H1 (cell line): ENCODE data around the gene PDZD2. TPM values are rescaled to one million over a fixed set of nuclear protein-coding genes. Genes with fewer than 3 reads are reported as not detected.

ENCODE experiments used
- CTCF ChIA-PET: fragments of 300-600 bp; sonication (Branson Sonifier 250); formaldehyde crosslinking; loops from one replicate; lab custom pipeline; 2021; ENCODE audit not compliant: partially characterized antibody; lab: Charles Lee
- POLR2A ChIA-PET: fragments of 300-600 bp; sonication (Branson Sonifier 250); formaldehyde crosslinking; loops from one replicate; lab custom pipeline; 2021; ENCODE audit warnings: inconsistent platforms; ENCODE audit not compliant: partially characterized antibody; lab: Charles Lee
- DNase-seq, 2 experiments: peaks; one replicate each; pipeline versions ENCODE4 v3.0.0 to v3.0.0-alpha.2; 2010 to 2022; ENCODE audit warnings: low spot score in 2 of 2, low read depth in 1 of 2, mixed read lengths in 1 of 2
- FAIRE-seq: peaks from 2 replicates; lab custom pipeline; 2011; peaks lifted over from hg19 to GRCh38; lab: Jason Lieb, UNC
- H2AFZ ChIP-seq: 2 replicates; pipeline ENCODE4 v1.8.1; 2012; ENCODE audit warnings: low read length, inconsistent platforms
- H2AK5ac ChIP-seq: 2 replicates; pipeline ENCODE4 v1.6.1; 2013; ENCODE audit warnings: low read depth, low read length
- H2BK120ac ChIP-seq: replicated peaks from 2 replicates; pipeline ENCODE3; 2013; ENCODE audit warnings: low read depth, low read length, inconsistent platforms
- H2BK12ac ChIP-seq: 2 replicates; pipeline ENCODE4 v1.6.1; 2013; ENCODE audit warnings: low read depth, low read length
- H2BK15ac ChIP-seq: 2 replicates; pipeline ENCODE4 v1.6.1; 2013; ENCODE audit warnings: low read length
- H2BK20ac ChIP-seq: 2 replicates; pipeline ENCODE4 v1.6.1; 2013; ENCODE audit warnings: low read length
- H2BK5ac ChIP-seq: 2 replicates; pipeline ENCODE4 v1.6.1; 2013; ENCODE audit warnings: low read depth, low read length
- H3K14ac ChIP-seq: 2 replicates; pipeline ENCODE4 v1.6.1; 2013; ENCODE audit warnings: inconsistent platforms; ENCODE audit not compliant: insufficient read length
- H3K18ac ChIP-seq: 2 replicates; pipeline ENCODE4 v1.6.1; 2013; ENCODE audit warnings: low read length; ENCODE audit errors: extremely low read depth
- H3K23ac ChIP-seq: 2 replicates; pipeline ENCODE4 v1.6.1; 2013; ENCODE audit warnings: inconsistent platforms; ENCODE audit not compliant: insufficient read length
- H3K23me2 ChIP-seq: 2 replicates; pipeline ENCODE4 v1.6.1; 2013; ENCODE audit warnings: low read depth, low read length
- H3K27ac ChIP-seq: 2 replicates; pipeline ENCODE4 v1.6.1; 2011; ENCODE audit warnings: low read depth, low read length, inconsistent platforms
- H3K27me3 ChIP-seq, 4 experiments: replicated peaks in 1 of 4; 1 replicate in 1 of 4; 2 replicates in 3 of 4; pipeline versions ENCODE4 v1.6.1 to v1.8.1; 2011 to 2013; ENCODE audit warnings: low read length in 3 of 4, mild to moderate bottlenecking in 3 of 4, inconsistent platforms in 2 of 4, mixed read lengths in 2 of 4, moderate library complexity in 1 of 4; ENCODE audit not compliant: control insufficient read depth in 3 of 4, insufficient read depth in 3 of 4; ENCODE audit errors: extremely low read depth in 1 of 4
- H3K36me3 ChIP-seq, 4 experiments: 2 replicates each; pipeline versions ENCODE4 v1.6.1 to v1.8.1; 2011 to 2013; ENCODE audit warnings: mild to moderate bottlenecking in 4 of 4, low read length in 3 of 4, moderate library complexity in 2 of 4, control low read depth in 1 of 4, inconsistent platforms in 1 of 4; ENCODE audit not compliant: insufficient read depth in 4 of 4, control insufficient read depth in 2 of 4
- H3K4ac ChIP-seq: replicated peaks from 2 replicates; pipeline ENCODE3; 2013; ENCODE audit warnings: low read length, low read depth, mixed read lengths, inconsistent platforms; ENCODE audit not compliant: insufficient read length
- H3K4me1 ChIP-seq, 4 experiments: replicated peaks in 1 of 4; 1 replicate in 1 of 4; 2 replicates in 3 of 4; pipeline versions ENCODE4 v1.6.1 to v1.8.1; 2011 to 2013; ENCODE audit warnings: low read length in 3 of 4, inconsistent platforms in 2 of 4, mixed read lengths in 1 of 4; ENCODE audit not compliant: insufficient read depth in 4 of 4, control insufficient read depth in 3 of 4
- H3K4me2 ChIP-seq, 2 experiments: 2 replicates each; pipeline versions ENCODE4 v1.6.1 to v1.8.1; 2011 to 2013; ENCODE audit warnings: low read depth in 2 of 2, low read length in 2 of 2, control low read depth in 1 of 2, inconsistent platforms in 1 of 2, mild to moderate bottlenecking in 1 of 2; ENCODE audit not compliant: insufficient read depth in 1 of 2
- H3K4me3 ChIP-seq, 4 experiments: fragments of 200-600, 300-600 bp in 1 of 4; sonication (generic), shearing (Covaris generic), sonication (Bioruptor Twin) in 1 of 4; 2 replicates each; pipeline versions ENCODE4 v1.5.1 to v1.8.1; 2011 to 2016; ENCODE audit warnings: low read length in 4 of 4, low read depth in 3 of 4, control low read depth in 2 of 4, inconsistent platforms in 2 of 4, mild to moderate bottlenecking in 2 of 4, mixed read lengths in 1 of 4, moderate library complexity in 1 of 4; ENCODE audit not compliant: insufficient read depth in 2 of 4; ENCODE audit errors: extremely low read depth in 1 of 4
- H3K56ac ChIP-seq: replicated peaks from 2 replicates; pipeline ENCODE3; 2013; ENCODE audit warnings: low read depth, mild to moderate bottlenecking, mixed read lengths, low read length, inconsistent platforms; ENCODE audit not compliant: insufficient read length
- H3K79me1 ChIP-seq: 2 replicates; pipeline ENCODE4 v1.6.1; 2013; ENCODE audit warnings: low read depth, low read length, control low read depth
- H3K79me2 ChIP-seq, 2 experiments: 2 replicates each; pipeline versions ENCODE4 v1.6.1 to v1.8.1; 2012 to 2013; ENCODE audit warnings: low read length in 2 of 2, mild to moderate bottlenecking in 2 of 2, inconsistent platforms in 1 of 2; ENCODE audit not compliant: insufficient read depth in 2 of 2, control insufficient read depth in 1 of 2
- H3K9ac ChIP-seq, 4 experiments: replicated peaks in 1 of 4; 1 replicate in 1 of 4; 2 replicates in 3 of 4; pipeline versions ENCODE4 v1.6.1 to v1.8.1; 2011 to 2013; ENCODE audit warnings: low read depth in 3 of 4, low read length in 3 of 4, control low read depth in 2 of 4, mild to moderate bottlenecking in 2 of 4, moderate library complexity in 2 of 4, inconsistent platforms in 1 of 4; ENCODE audit errors: extremely low read depth in 1 of 4
- H3K9me3 ChIP-seq, 2 experiments: 2 replicates each; pipeline versions ENCODE4 v1.6.1 to v1.8.1; 2012 to 2013; ENCODE audit warnings: mild to moderate bottlenecking in 2 of 2, moderate library complexity in 2 of 2, control low read depth in 1 of 2, inconsistent platforms in 1 of 2, low read depth in 1 of 2, low read length in 1 of 2, mixed read lengths in 1 of 2; ENCODE audit not compliant: insufficient read depth in 2 of 2
- H4K20me1 ChIP-seq, 2 experiments: replicated peaks in 1 of 2; 2 replicates each; pipeline versions ENCODE3 to v1.8.1; 2011 to 2013; ENCODE audit warnings: inconsistent platforms in 2 of 2, low read length in 2 of 2, mild to moderate bottlenecking in 1 of 2; ENCODE audit not compliant: insufficient read depth in 2 of 2, control insufficient read depth in 1 of 2
- H4K5ac ChIP-seq: 2 replicates; pipeline ENCODE4 v1.6.1; 2013; ENCODE audit warnings: low read length, low read depth, mixed read lengths, inconsistent platforms; ENCODE audit not compliant: insufficient read length
- H4K8ac ChIP-seq: 2 replicates; pipeline ENCODE4 v1.8.0; 2013; ENCODE audit warnings: mild to moderate bottlenecking, moderate library complexity, low read length, inconsistent platforms; ENCODE audit not compliant: insufficient read depth; ENCODE audit errors: extremely low read depth
- H4K91ac ChIP-seq: replicated peaks from 2 replicates; pipeline ENCODE3; 2013; ENCODE audit warnings: low read length, mixed read lengths, inconsistent platforms; ENCODE audit not compliant: insufficient read length
- BACH1 ChIP-seq: IDR thresholded peaks from 2 replicates; pipeline ENCODE4 v1.6.1; 2012; ENCODE audit warnings: low read length, improper control_type of control experiment
- CBX5 ChIP-seq: fragments of 300-800, 300-1000 bp; sonication (generic); IDR thresholded peaks from 2 replicates; pipeline ENCODE4 v1.7.1; 2016; ENCODE audit warnings: antibody characterized with exemption, low read length, low read depth
- EGR1 ChIP-seq: IDR thresholded peaks from 2 replicates; pipeline ENCODE4 v1.6.1; 2011; ENCODE audit warnings: low read depth, low read length, borderline replicate concordance
- EP300 ChIP-seq, 2 experiments: IDR thresholded peaks; 1 replicate in 1 of 2; 2 replicates in 1 of 2; pipeline ENCODE4 v1.6.1; 2011 to 2012; ENCODE audit warnings: low read depth in 2 of 2, low read length in 2 of 2, mild to moderate bottlenecking in 2 of 2, borderline replicate concordance in 1 of 2, inconsistent platforms in 1 of 2, moderate library complexity in 1 of 2
- EZH2 ChIP-seq: fragments of 200-600 bp; sonication (generic); IDR thresholded peaks from 2 replicates; pipeline ENCODE4 v1.7.1; 2012; ENCODE audit warnings: low read depth, mild to moderate bottlenecking, moderate library complexity, low read length, inconsistent platforms; ENCODE audit not compliant: severe bottlenecking
- GABPA ChIP-seq: IDR thresholded peaks from 2 replicates; pipeline ENCODE4 v1.6.1; 2011; ENCODE audit warnings: mild to moderate bottlenecking, low read length, moderate library complexity, borderline replicate concordance; ENCODE audit not compliant: insufficient read depth
- RAD21 ChIP-seq, 2 experiments: IDR thresholded peaks in 1 of 2; conservative IDR thresholded peaks in 1 of 2; 2 replicates each; pipeline ENCODE4 v1.6.1; 2011; ENCODE audit warnings: low read depth in 2 of 2, low read length in 2 of 2, improper control_type of control experiment in 1 of 2, inconsistent platforms in 1 of 2, mild to moderate bottlenecking in 1 of 2, moderate library complexity in 1 of 2
- RBBP5 ChIP-seq: IDR thresholded peaks from 2 replicates; pipeline ENCODE4 v1.7.1; 2012; ENCODE audit warnings: low read depth, mild to moderate bottlenecking, inconsistent platforms, low read length, moderate library complexity, borderline replicate concordance
- RXRA ChIP-seq: IDR thresholded peaks from 2 replicates; pipeline ENCODE4 v1.6.1; 2011; ENCODE audit warnings: low read depth, mild to moderate bottlenecking, low read length, moderate library complexity; ENCODE audit not compliant: insufficient read depth
- SP1 ChIP-seq: IDR thresholded peaks from 2 replicates; pipeline ENCODE4 v1.6.1; 2011; ENCODE audit warnings: low read depth, low read length
- SP4 ChIP-seq: IDR thresholded peaks from 2 replicates; pipeline ENCODE4 v1.6.1; 2012; ENCODE audit warnings: low read length, inconsistent platforms
- TAF1 ChIP-seq: IDR thresholded peaks from 2 replicates; pipeline ENCODE4 v1.6.1; 2011; ENCODE audit warnings: mild to moderate bottlenecking, low read depth, low read length
- TAF7 ChIP-seq: optimal IDR thresholded peaks from 2 replicates; pipeline ENCODE3; 2011; ENCODE audit warnings: low read depth, mild to moderate bottlenecking, inconsistent platforms, low read length, moderate library complexity, borderline replicate concordance
- TEAD4 ChIP-seq: IDR thresholded peaks from 2 replicates; pipeline ENCODE4 v1.6.1; 2012; ENCODE audit warnings: low read depth, low read length, inconsistent platforms, mixed read lengths
- YY1 ChIP-seq: IDR thresholded peaks from 2 replicates; pipeline ENCODE4 v1.6.1; 2011; ENCODE audit warnings: low read depth, mild to moderate bottlenecking, low read length
- WGBS, 2 experiments: shearing (Covaris generic) in 1 of 2; methylation state at CpG; one replicate each; pipeline versions ENCODE4 v1.1.6 to v1.1.7; 2013 to 2015; ENCODE audit warnings: low lambda C conversion rate in 2 of 2, mixed read lengths in 2 of 2, inconsistent platforms in 1 of 2, low coverage in 1 of 2, missing lambda C conversion rate in 1 of 2; ENCODE audit not compliant: insufficient replicate concordance in 2 of 2, insufficient coverage in 1 of 2, insufficient read length in 1 of 2; ENCODE audit errors: extremely low coverage in 1 of 2, missing lambda C conversion rate in 1 of 2; 5-methylcytosine and 5-hydroxymethylcytosine counted together
- polyA plus RNA-seq, 7 experiments: library from polyadenylated mRNA; depleted of rRNA in 3 of 7; stranded (reverse) in 5 of 7; unstranded in 2 of 7; fragments of >200 nt in 5 of 7; fragments of 200-250 nt in 2 of 7; gene quantifications; 1 replicate in 5 of 7; 2 replicates in 1 of 7; 4 replicates in 1 of 7; pipeline versions ENCODE4 v1.2.1 to v1.2.3, GENCODE V29; 2011 to 2013; ENCODE audit warnings: missing spikeins in 2 of 7, mixed read lengths in 2 of 7
- total RNA-seq: library from RNA; stranded (reverse); fragmentation: NEBNext Ultra II Directional; extraction: Animal tissue kit (Norgen Biotek cat#: 25700); gene quantifications from 2 replicates; pipeline ENCODE4 v1.2.1, GENCODE V29; 2021

Gene PDZD2
- total and polyA plus RNA-seq, 2 of the 8 experiments (the other 6 are each of a cell fraction or from before 2014, with no cell fraction given) = 1.2 to 6.8 TPM

GRCh38 chr5:31833710-31834109, 194.8 kb downstream of the PDZD2 start:
- DNase-seq = no peak
- Histone ChIP-seq H3K27ac (no peak overlapping the region), H3K4ac (no peak overlapping the region), H3K36me3 (no peaks in the 10 kb centered on the region), H2BK15ac (no peak overlapping the region), H2AFZ (no peak overlapping the region), H2BK120ac (no peak overlapping the region), H3K56ac (no peak overlapping the region), H4K8ac (no peak overlapping the region), H2BK5ac (no peak overlapping the region), H2AK5ac (no peak overlapping the region), H2BK20ac (no peak overlapping the region), H3K18ac (no peak overlapping the region), H3K4me1 (no peaks in the 10 kb centered on the region), H3K4me2 (no peak overlapping the region), H3K23ac (no peak overlapping the region), H3K9ac (no peak overlapping the region), H3K23me2 (no peaks in the 10 kb centered on the region), H4K20me1 (no peaks in the 10 kb centered on the region), H4K91ac (no peak overlapping the region), H3K79me1 (no peaks in the 10 kb centered on the region), H3K14ac (no peak overlapping the region), H3K27me3 (no peaks in the 10 kb centered on the region), H3K4me3 (no peak overlapping the region), H2BK12ac (no peak overlapping the region), H3K9me3 (0 out of 4 replicates have a peak, but pooled peaks cover 0 to 3% of the 10 kb centered on the region in 2 experiments), H4K5ac (no peak overlapping the region), H3K79me2 (no peaks in the 10 kb centered on the region)
- 77% methylated on average over 2 of the region's 2 CpGs; no CpG with 5 or more reads in 1 of the 2 experiments for WGBS, 2 experiments
- no peak for FAIRE-seq
- POLR2A ChIA-PET = no interaction called here
- CTCF ChIA-PET = interaction anchor here (0.9 to 1.5 kb wide), 6 partner anchors 8 to 259 kb away, joined by 3 to 7 read pairs (median 4); partner anchors contain the start of gene PDZD2
- TF ChIP-seq CBX5 = no peak
- TF ChIP-seq TAF1 = no peak
- TF ChIP-seq GABPA = no peak
- TF ChIP-seq SP1 = no peak
- TF ChIP-seq RAD21 (IDR thresholded peaks at IDR 0.05 in 1 of 2, conservative IDR thresholded peaks at IDR 0.05 in 1 of 2; ENCODE audit: low read depth in 2 of 2, low read length in 2 of 2) = no peak
- no peak for TF ChIP-seq TAF7
- no peak for TF ChIP-seq BACH1
- no peak for TF ChIP-seq RXRA
- TF ChIP-seq TEAD4 = no peak
- TF ChIP-seq EP300 (IDR thresholded peaks at IDR 0.05; ENCODE audit: borderline replicate concordance in 1 of 2, low read depth in 2 of 2, low read length in 2 of 2) = no peak
- no peak for TF ChIP-seq YY1
- no peak for TF ChIP-seq RBBP5
- no peak for TF ChIP-seq EZH2
- TF ChIP-seq EGR1 = no peak
- no peak for TF ChIP-seq SP4
